SK-N-SH (cell line): ENCODE data around the gene AQP1. TPM values are rescaled to one million over a fixed set of nuclear protein-coding genes. Genes with fewer than 3 reads are reported as not detected.

Source experiments
- CTCF ChIA-PET: fragments of 300-600, 350-600 bp; formaldehyde crosslinking; extraction: SDS; loops from one replicate; lab custom pipeline; 2021; lab: Yijun Ruan, JAX
- POLR2A ChIA-PET: fragments of 350-600 bp; sonication (Branson Sonifier 250); formaldehyde crosslinking; extraction: SDS; loops from one replicate; lab custom pipeline; 2020; ENCODE audit warnings: antibody characterized with exemption, inconsistent platforms; lab: Yijun Ruan, JAX
- DNase-seq: peaks from one replicate; pipeline ENCODE4 v3.0.0; 2012
- H2AFZ ChIP-seq: fragments of 200-600 bp; sonication (generic); 2 replicates; pipeline ENCODE4 v1.8.1; 2016; ENCODE audit warnings: antibody characterized with exemption, mild to moderate bottlenecking, low read depth
- H3F3A ChIP-seq: fragments of 200-600 bp; sonication (generic); replicated peaks from 2 replicates; pipeline ENCODE3; 2016; ENCODE audit warnings: antibody characterized with exemption, mild to moderate bottlenecking; ENCODE audit not compliant: insufficient read depth
- H3K27ac ChIP-seq, 2 experiments: fragments of 200-500 bp in 1 of 2; fragments of 200-600 bp in 1 of 2; sonication (Bioruptor generic) in 1 of 2; sonication (generic), shearing (Covaris generic) in 1 of 2; 2 replicates each; pipeline versions ENCODE4 v1.5.1 to v1.6.1; 2014 to 2016; ENCODE audit warnings: low read depth in 2 of 2, inconsistent platforms in 1 of 2, low read length in 1 of 2, mild to moderate bottlenecking in 1 of 2, mixed read lengths in 1 of 2
- H3K27me3 ChIP-seq: fragments of 200-600 bp; sonication (generic), shearing (Covaris generic); 2 replicates; pipeline ENCODE4 v1.6.1; 2016; ENCODE audit warnings: mixed run types; ENCODE audit not compliant: insufficient read depth
- H3K36me3 ChIP-seq, 2 experiments: fragments of 200-500 bp in 1 of 2; fragments of 200-600 bp in 1 of 2; sonication (Bioruptor generic) in 1 of 2; sonication (generic) in 1 of 2; replicated peaks in 1 of 2; 2 replicates each; pipeline versions ENCODE3 to v1.5.1; 2014 to 2016; ENCODE audit warnings: low read length in 1 of 2, mild to moderate bottlenecking in 1 of 2; ENCODE audit not compliant: insufficient read depth in 2 of 2, control insufficient read depth in 1 of 2
- H3K4me1 ChIP-seq, 2 experiments: fragments of 200-500 bp in 1 of 2; fragments of 200-600 bp in 1 of 2; sonication (Bioruptor generic) in 1 of 2; sonication (generic), shearing (Covaris generic) in 1 of 2; 2 replicates each; pipeline versions ENCODE4 v1.5.1 to v1.6.1; 2014 to 2016; ENCODE audit warnings: low read depth in 1 of 2, low read length in 1 of 2, mixed run types in 1 of 2; ENCODE audit not compliant: insufficient read depth in 2 of 2, control insufficient read depth in 1 of 2
- H3K4me2 ChIP-seq: fragments of 200-600 bp; sonication (generic), shearing (Covaris generic); 2 replicates; pipeline ENCODE4 v1.6.1; 2017; ENCODE audit warnings: mixed run types
- H3K4me3 ChIP-seq, 2 experiments: fragments of 200-500 bp in 1 of 2; fragments of 200-600 bp in 1 of 2; sonication (Bioruptor generic) in 1 of 2; sonication (generic), shearing (Covaris generic) in 1 of 2; 2 replicates each; pipeline versions ENCODE4 v1.5.1 to v1.8.1; 2014 to 2016; ENCODE audit warnings: low read depth in 2 of 2, inconsistent platforms in 1 of 2, low read length in 1 of 2, mild to moderate bottlenecking in 1 of 2, mixed read lengths in 1 of 2, moderate library complexity in 1 of 2
- H3K79me2 ChIP-seq: fragments of 200-600 bp; sonication (generic); 2 replicates; pipeline ENCODE4 v1.8.1; 2017; ENCODE audit warnings: mild to moderate bottlenecking; ENCODE audit not compliant: insufficient read depth
- H3K9ac ChIP-seq: fragments of 200-600 bp; sonication (generic); 2 replicates; pipeline ENCODE4 v1.6.1; 2017; ENCODE audit warnings: mixed run types
- H3K9me2 ChIP-seq: fragments of 200-600 bp; sonication (generic); 2 replicates; pipeline ENCODE4 v1.6.1; 2017; ENCODE audit warnings: mixed run types
- H3K9me3 ChIP-seq: fragments of 200-600 bp; sonication (generic); 2 replicates; pipeline ENCODE4 v1.6.1; 2017; ENCODE audit warnings: mixed run types, mild to moderate bottlenecking, moderate library complexity
- H4K20me1 ChIP-seq: fragments of 200-600 bp; sonication (generic); 2 replicates; pipeline ENCODE4 v1.6.1; 2017; ENCODE audit warnings: mild to moderate bottlenecking, mixed run types; ENCODE audit not compliant: insufficient read depth
- CTCF ChIP-seq: fragments of 200-600 bp; sonication (generic); IDR thresholded peaks from 2 replicates; pipeline ENCODE4 v1.6.1; 2017; ENCODE audit warnings: antibody characterized with exemption, mild to moderate bottlenecking, moderate library complexity
- EP300 ChIP-seq, 2 experiments: IDR thresholded peaks; 2 replicates each; pipeline versions ENCODE4 v1.4.0 to v1.6.1; 2012; ENCODE audit warnings: borderline replicate concordance in 1 of 2, low read depth in 1 of 2, low read length in 1 of 2
- FOSL2 ChIP-seq: IDR thresholded peaks from 2 replicates; pipeline ENCODE4 v1.4.0; 2012; ENCODE audit warnings: low read depth, mild to moderate bottlenecking, moderate library complexity, borderline replicate concordance
- GATA2 ChIP-seq: sonication (generic); formaldehyde crosslinking; IDR thresholded peaks from 2 replicates; pipeline ENCODE4 v1.5.0; 2020; ENCODE audit warnings: mild to moderate bottlenecking, missing genetic modification reagents
- JUND ChIP-seq: IDR thresholded peaks from 2 replicates; pipeline ENCODE4 v1.4.0; 2012
- NFIC ChIP-seq: IDR thresholded peaks from 2 replicates; pipeline ENCODE4 v1.4.0; 2012; ENCODE audit warnings: borderline replicate concordance
- RAD21 ChIP-seq: IDR thresholded peaks from 2 replicates; pipeline ENCODE4 v1.6.1; 2012; ENCODE audit warnings: mild to moderate bottlenecking, low read length
- RXRA ChIP-seq: IDR thresholded peaks from 2 replicates; pipeline ENCODE4 v1.4.0; 2012; ENCODE audit warnings: low read depth, mild to moderate bottlenecking, borderline replicate concordance
- TAF1 ChIP-seq: IDR thresholded peaks from 2 replicates; pipeline ENCODE4 v1.6.1; 2012; ENCODE audit warnings: low read depth, mild to moderate bottlenecking, low read length, moderate library complexity, borderline replicate concordance
- TEAD4 ChIP-seq: IDR thresholded peaks from 2 replicates; pipeline ENCODE4 v1.4.0; 2012; ENCODE audit warnings: mild to moderate bottlenecking, borderline replicate concordance; ENCODE audit not compliant: insufficient read depth
- YY1 ChIP-seq: IDR thresholded peaks from 2 replicates; pipeline ENCODE4 v1.4.0; 2012; ENCODE audit warnings: low read depth, mild to moderate bottlenecking
- WGBS: methylation state at CpG from one replicate; pipeline ENCODE4 v1.1.6; 2017; ENCODE audit warnings: low lambda C conversion rate; 5-methylcytosine and 5-hydroxymethylcytosine counted together
- polyA plus RNA-seq, 3 experiments: library from polyadenylated mRNA; depleted of rRNA; stranded (reverse); fragments of >200 nt; gene quantifications; 2 replicates each; pipeline ENCODE4 v1.2.3, GENCODE V29; 2012
- TF ChIP-seq, protein P1 (sequence below): IDR thresholded peaks from 2 replicates; pipeline ENCODE4 v1.4.0; 2012; ENCODE audit warnings: low read depth, borderline replicate concordance

The AQP1 gene
- 1.7 and 2.4 TPM in 2 replicates for polyA plus RNA-seq (2012; rRNA removed)
- polyA plus RNA-seq (2012; cell fraction: cytosol; rRNA removed): 1.5 and 1.6 TPM in 2 replicates
- 7.0 and 8.4 TPM in 2 replicates for polyA plus RNA-seq (2012; cell fraction: nucleus; rRNA removed)

GRCh38 chr7:30911561-30911969 is at the start of gene AQP1:
TSS of gene AQP1 (plus strand) at chr7:30911853. CDS start at chr7:30911910, 57 bp downstream.
- no peaks in the 10 kb centered on the region for H3K9me2 ChIP-seq
- H3K9me3 ChIP-seq: no peaks in the 10 kb centered on the region
- H3K9ac ChIP-seq: no peak within 1 kb of the TSS
- CTCF ChIA-PET: interaction anchor here (0.6 to 10.9 kb wide), 8 partner anchors 13 to 223 kb away, joined by 3 to 84 read pairs (median 6); no protein-coding TSS in a partner anchor
- H3K4me1 ChIP-seq: peaks cover 13 to 79% of the 10 kb centered on the region in 2 experiments; a peak in 3 of 4 replicates
- H3K4me2 ChIP-seq: 0 out of 2 replicates have a peak within 1 kb of the TSS, but pooled peaks have one; percentile 11
- peak; percentile 67 for DNase-seq
- H3K27ac ChIP-seq: peak within 1 kb of the TSS in 1 of 2 experiments; percentile 86; a peak in 2 of 4 replicates
- no peak within 1 kb of the TSS for H2AFZ ChIP-seq
- TF ChIP-seq GATA2 (CRISPR knock-in tag): no peak
- TF ChIP-seq EP300 (IDR thresholded peaks at IDR 0.05; ENCODE audit: borderline replicate concordance in 1 of 2, low read depth in 1 of 2, low read length in 1 of 2): no peak
- TF ChIP-seq CTCF: no peak
- TF ChIP-seq JUND: no peak
- no peak for TF ChIP-seq TAF1
- TF ChIP-seq RAD21: no peak
- no peak for TF ChIP-seq TEAD4
- no peak for TF ChIP-seq RXRA
- no peak for TF ChIP-seq FOSL2
- TF ChIP-seq YY1: no peak
- TF ChIP-seq, protein P1, sequence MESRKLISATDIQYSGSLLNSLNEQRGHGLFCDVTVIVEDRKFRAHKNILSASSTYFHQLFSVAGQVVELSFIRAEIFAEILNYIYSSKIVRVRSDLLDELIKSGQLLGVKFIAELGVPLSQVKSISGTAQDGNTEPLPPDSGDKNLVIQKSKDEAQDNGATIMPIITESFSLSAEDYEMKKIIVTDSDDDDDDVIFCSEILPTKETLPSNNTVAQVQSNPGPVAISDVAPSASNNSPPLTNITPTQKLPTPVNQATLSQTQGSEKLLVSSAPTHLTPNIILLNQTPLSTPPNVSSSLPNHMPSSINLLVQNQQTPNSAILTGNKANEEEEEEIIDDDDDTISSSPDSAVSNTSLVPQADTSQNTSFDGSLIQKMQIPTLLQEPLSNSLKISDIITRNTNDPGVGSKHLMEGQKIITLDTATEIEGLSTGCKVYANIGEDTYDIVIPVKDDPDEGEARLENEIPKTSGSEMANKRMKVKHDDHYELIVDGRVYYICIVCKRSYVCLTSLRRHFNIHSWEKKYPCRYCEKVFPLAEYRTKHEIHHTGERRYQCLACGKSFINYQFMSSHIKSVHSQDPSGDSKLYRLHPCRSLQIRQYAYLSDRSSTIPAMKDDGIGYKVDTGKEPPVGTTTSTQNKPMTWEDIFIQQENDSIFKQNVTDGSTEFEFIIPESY: no peak
- no peak for TF ChIP-seq NFIC
- POLR2A ChIA-PET: no interaction called here
- H3K36me3 ChIP-seq: no peaks in the 10 kb centered on the region
- no peaks in the 10 kb centered on the region for H3K79me2 ChIP-seq
- H3F3A ChIP-seq: no peaks in the 10 kb centered on the region
- H3K4me3 ChIP-seq: no peak within 1 kb of the TSS; a peak in 1 of 4 replicates
- H4K20me1 ChIP-seq: no peaks in the 10 kb centered on the region
- H3K27me3 ChIP-seq: no peaks in the 10 kb centered on the region
- 74% methylated on average over 12 of the region's 12 CpGs for WGBS
